Transverse colon (tissue), 4 donors: ENCODE data around the gene PRCP.

Source experiments
- EP300 ChIP-seq: sonication (generic); formaldehyde crosslinking; IDR thresholded peaks from one replicate; pipeline ENCODE4 v1.6.1; 2017; ENCODE audit warnings: antibody characterized with exemption, low read depth
- POLR2A ChIP-seq: fragments of 450-650 bp; IDR thresholded peaks from one replicate; pipeline ENCODE4 v1.6.1; 2016; ENCODE audit warnings: antibody characterized with exemption, mild to moderate bottlenecking, moderate library complexity
- POLR2AphosphoS5 ChIP-seq, 3 donors: sonication (generic); formaldehyde crosslinking; IDR thresholded peaks; one replicate each; pipeline ENCODE4 v1.6.1; 2016; ENCODE audit warnings: antibody characterized with exemption in 3 of 3
- TF ChIP-seq, protein P1 (sequence below), 5 experiments: fragments of 200-600 bp in 3 of 5; fragments of 450-650 bp in 2 of 5; sonication (generic) in 3 of 5; IDR thresholded peaks; 1 replicate in 2 of 5; 2 replicates in 3 of 5; pipeline ENCODE4 v1.5.1; 2016 to 2017; ENCODE audit warnings: antibody characterized with exemption in 5 of 5, inconsistent platforms in 3 of 5, mild to moderate bottlenecking in 2 of 5, moderate library complexity in 1 of 5

DNA sequence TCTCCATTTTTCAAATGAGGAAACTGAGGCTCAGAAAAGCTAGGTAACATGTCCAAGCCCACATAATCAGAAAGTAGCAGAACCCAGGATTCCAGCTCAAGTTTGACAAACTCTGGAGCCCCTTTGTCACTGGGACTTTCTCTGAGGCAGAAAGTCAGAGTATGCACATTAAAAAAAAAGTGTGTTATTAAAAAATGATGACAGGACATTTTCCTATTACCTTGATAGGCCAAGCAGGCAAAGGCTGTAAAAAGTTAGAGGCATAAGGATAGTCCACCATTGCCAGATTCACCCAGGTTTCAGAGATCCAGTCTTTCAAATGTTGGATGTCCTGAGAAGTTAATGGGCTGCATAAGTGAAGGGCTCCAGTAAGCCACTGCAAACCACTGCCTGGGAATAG lies 51.4 kb downstream of the PRCP start:
- TF ChIP-seq, protein P1, sequence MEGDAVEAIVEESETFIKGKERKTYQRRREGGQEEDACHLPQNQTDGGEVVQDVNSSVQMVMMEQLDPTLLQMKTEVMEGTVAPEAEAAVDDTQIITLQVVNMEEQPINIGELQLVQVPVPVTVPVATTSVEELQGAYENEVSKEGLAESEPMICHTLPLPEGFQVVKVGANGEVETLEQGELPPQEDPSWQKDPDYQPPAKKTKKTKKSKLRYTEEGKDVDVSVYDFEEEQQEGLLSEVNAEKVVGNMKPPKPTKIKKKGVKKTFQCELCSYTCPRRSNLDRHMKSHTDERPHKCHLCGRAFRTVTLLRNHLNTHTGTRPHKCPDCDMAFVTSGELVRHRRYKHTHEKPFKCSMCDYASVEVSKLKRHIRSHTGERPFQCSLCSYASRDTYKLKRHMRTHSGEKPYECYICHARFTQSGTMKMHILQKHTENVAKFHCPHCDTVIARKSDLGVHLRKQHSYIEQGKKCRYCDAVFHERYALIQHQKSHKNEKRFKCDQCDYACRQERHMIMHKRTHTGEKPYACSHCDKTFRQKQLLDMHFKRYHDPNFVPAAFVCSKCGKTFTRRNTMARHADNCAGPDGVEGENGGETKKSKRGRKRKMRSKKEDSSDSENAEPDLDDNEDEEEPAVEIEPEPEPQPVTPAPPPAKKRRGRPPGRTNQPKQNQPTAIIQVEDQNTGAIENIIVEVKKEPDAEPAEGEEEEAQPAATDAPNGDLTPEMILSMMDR (IDR thresholded peaks at IDR 0.05): no peak
- TF ChIP-seq POLR2A (no peak), POLR2AphosphoS5 (IDR thresholded peaks at IDR 0.05) (no peak), EP300 (no peak)
